NCI-H146 treated with DMSO at 0.1 percent for 48 hours (cell line): ENCODE data around the gene THAP3.
A peak's percentile ranks its signal among the peaks of the same experiment; 100 is the strongest.

ENCODE experiments used
- DNase-seq: peaks from one replicate; lab custom pipeline; 2025; ENCODE audit not compliant: unreplicated experiment; lab: John Stamatoyannopoulos, UW

Gene THAP3

GRCh38 chr1:6603915-6604558 lies 20.6 kb upstream of the THAP3 start:
- DNase-seq: no peak

DNA sequence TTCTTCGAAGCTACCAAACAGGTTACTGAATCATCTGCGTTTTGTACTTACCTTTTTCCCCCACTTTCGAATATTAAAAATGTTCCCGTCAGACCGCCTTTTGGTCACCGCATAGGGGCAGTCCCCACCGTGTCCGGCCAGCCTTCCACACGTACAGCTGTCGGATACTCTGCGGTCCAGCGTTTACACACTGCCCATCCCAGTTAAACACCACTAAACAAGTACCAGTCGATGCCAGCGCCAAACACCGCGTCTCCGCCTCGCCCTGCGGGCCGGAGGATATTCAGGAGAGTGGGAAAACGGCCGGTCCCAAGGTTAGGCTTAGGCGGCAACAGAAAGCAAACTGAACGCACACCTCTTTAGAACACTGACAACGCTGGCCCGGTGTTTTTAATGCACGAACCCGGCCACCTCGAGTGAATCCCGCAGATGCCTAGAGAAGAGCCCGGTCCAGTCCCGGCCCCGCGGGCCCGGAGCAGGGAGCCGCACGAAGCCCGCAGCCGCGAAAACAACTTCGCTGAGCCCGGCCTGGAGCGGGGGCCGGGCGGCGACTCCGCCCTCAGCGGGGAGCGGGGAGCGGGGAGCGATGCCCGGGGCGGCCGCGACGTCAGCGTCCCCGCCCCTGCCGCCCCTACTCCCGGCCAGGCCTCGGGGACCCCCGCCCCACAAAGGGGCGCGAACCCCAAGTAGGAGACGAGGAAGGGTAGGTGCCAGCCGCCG lies 11.9 kb upstream of the THAP3 start:
- DNase-seq: no peak

- peak; percentile 89 for DNase-seq
Measured at GRCh38 chr1:6613361-6614018, 11.2 kb upstream of the THAP3 start, which contains the start of gene PHF13. Gene PHF13 (plus strand): TSS chr1:6613731. CDS start chr1:6614067, 336 bp downstream.

DNA sequence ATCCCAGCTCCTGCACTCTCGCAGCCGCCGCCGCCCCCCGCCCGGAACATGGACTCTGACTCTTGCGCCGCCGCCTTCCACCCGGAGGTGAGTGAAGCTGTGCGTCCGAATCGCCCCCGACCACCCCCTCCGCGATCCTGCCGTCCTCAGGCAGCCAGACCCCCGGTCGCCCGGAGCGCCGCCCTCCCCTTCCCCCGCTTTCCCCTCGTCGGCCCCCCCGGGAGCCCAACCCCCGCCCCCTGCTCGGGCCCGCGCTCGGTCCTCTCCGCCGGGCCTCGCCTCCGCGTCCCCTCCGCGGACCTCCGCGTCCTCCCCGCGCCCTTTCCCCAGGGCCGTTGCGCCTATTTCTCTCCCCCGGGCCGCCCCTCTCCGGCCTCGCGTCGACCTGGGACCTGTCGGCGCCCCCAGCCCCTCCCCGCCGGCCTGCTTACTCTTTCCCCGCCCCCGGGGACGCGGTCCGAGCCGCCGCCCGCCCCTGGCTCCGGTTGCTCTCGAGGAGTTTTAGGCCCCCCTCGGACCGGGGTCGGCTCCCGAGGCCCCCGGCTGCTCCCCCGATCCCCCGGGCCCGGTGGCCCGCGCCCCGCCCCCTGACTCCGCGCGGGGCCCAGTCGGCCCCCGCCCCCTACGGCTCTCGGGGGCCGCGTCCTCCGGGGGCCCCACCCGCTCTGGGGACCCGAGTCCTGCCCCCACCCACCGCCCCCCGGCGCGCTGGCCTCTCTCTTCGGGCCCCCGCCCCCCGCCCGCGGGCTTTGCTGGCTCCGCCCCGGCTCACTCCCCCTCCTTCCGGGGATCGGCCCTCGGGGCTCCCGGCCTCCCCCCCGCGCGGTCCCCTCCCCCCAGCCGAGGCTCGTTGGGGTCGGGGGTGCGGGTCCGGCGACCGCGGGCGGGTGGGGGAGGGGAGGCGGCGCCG lies 10.4 kb upstream of the THAP3 start:
- no peak for DNase-seq

DNA sequence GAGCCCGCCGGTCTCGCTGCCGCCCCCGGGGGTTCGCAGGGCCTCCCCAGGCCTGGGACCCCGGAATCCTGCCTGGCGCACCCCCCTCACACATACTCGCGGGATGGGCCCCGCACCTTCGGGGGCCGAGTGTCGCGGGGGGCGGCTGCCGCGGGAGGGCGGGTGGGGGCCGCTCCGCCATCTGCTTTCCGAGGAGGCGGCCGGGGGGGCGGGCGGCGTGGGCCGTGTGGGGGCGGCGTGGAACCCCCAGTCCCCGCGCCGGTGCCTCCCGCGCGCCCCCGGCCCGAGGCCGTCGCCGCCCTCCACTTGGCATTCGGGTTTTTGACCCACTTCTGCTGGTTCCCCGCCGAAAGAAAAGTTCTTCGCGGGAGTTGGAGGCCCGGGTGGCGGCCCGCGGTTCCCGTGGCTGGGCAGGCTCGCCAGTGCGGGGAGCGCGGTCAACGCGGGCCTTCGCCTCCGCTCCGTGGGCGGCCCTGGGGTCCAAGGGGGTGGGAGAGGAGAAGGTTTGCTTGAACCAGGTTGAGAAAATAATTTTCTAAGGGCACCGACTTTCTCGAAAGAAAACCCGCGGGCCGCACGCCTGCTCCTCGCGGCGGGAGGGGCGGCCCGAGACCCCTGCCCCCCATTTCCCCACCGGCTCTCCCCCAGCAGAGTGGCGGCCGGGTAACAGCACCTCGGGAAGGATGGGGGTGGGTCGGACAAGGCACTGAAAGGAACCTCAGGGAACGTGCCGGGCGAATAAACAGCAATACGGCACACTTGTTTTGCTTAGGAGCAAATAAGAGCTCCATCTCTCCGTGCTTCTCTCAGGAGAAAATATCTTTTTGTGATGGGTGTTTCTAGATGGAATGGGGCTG lies 9.5 kb upstream of the THAP3 start:
- no peak for DNase-seq

GRCh38 chr1:6619045-6619444 lies 5.6 kb upstream of the THAP3 start:
- no peak for DNase-seq

DNA sequence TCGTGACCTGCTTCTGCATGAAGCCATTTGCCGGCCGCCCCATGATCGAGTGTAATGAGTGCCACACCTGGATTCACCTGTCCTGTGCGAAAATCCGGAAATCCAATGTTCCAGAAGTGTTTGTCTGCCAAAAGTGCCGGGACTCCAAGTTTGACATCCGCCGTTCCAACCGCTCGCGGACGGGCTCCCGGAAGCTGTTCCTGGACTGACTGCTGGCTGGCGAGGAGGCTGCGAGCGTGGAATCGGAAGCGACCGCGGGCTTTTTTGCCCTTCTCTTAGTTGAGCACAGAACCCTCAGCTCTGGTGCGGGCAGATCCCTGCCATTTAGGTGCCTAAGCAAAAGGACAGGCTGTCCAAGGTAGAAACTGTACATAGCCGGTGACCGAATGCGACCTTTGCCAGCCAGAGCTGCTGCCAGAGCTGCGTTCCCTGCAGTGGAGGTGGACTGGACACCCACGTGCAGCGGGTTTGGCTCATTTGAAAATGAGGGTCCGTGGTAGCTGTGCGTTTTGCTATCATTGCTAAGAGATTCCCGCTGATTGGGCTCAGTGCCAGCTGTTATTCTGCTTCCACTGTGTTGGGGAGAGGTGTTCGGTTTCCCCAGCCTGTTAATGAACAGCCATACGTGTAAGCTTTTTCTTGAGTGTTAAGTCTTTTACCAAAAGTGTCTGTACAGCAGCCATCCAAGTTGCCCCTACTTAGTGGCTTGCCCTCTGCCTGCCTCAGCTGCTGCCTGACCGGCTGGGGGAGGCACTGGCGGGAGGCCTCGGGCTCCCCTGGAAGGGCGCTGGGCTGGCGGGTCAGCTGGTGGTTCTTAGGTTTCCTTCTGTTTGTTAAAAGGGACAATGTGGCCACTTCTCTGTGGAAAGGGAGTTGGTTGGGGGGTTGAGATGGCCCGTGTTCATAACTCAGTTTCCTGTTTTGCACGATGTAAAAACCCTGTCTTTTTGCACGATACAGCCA lies 3.0 kb upstream of the THAP3 start:
- DNase-seq: no peak

DNA sequence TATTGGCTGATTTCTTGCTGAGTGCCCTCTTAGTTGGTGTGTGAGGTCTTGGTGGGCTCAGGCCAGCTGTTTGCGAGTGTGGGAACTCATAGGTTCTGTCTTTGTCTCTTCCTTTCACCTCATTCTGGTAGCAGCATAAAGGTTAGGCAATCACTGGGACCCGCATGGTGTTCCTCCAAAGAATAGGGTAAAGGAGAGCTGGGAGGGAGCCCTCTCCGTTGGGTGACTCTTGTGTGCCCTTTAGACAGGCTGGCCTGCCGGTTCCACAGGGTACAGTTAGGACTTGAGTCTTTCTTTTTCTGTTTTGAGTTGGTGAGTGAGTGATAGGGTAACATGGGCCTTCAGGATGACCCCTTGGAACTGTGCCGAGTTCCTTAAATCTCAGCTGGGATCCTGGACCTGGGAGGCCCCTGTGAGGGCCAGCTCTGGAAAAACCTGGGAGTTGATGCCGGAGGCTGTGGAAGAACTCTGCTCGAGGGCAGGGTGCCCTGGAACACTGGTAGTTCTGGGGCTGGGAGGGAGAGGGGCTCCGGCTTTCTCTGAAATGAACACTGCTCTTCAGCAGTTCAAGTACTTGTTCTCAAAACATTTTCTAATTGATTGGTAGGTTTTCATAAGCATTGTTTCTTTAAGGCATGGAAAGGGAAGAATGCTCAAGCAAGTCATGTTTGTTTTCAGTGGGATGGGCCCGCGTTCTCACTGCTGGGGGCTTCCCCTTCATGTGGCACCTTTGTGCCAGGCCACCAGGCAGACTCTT lies 2.1 kb upstream of the THAP3 start:
- DNase-seq: no peak

GRCh38 chr1:6623269-6623965 lies 1.3 kb upstream of the THAP3 start:
- DNase-seq: no peak

GRCh38 chr1:6625584-6626149 lies 999 bp downstream of the THAP3 start:
- no peak for DNase-seq

GRCh38 chr1:6627031-6627430 lies 2.4 kb downstream of the THAP3 start:
- no peak for DNase-seq

GRCh38 chr1:6627841-6628545 lies 3.3 kb downstream of the THAP3 start:
- DNase-seq: no peak

DNA sequence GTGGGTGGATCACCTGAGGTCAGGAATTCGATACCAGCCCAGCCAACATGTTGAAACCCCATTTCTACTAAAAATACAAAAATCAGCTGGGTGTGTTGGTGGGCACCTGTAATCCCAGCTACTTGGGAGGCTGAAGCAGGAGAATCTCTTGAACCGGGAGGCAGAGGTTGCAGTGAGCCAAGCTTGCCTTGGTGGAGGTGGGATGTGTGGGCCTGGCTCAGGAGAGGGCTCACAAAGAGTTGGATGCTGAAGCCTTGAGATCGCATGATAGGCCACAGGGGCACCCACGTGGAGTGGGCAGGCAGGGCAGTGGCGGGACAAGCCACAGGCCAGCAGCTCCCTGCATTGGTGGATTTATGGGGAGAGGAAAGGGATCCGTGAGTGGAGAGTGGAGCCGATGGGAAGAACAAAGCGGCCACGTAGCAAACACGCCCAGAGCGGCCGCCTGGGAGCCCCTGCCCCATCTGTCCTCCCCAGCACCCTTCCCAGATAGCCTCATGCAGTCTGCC lies 4.4 kb downstream of the THAP3 start:
- no peak for DNase-seq

DNA sequence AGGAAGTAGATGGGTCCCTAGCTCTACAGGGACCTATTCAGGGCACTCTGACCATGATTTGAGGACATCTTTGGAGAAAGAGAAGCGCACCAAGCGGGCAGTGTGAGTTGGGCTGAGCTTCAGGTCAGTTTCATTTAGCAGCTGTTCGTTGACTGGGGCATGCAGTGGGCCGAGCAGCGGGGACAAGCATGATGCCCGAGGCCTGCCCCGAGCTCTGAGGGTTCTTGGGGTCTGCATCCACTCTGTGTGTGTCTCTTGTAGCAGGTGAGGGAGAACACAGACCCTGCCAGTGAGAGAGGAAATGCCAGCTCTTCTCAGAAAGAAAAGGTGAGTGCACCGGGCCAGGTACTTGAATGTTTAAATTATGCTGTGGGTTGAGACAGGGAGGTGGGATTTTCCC lies 5.4 kb downstream of the THAP3 start:
- no peak for DNase-seq

- no peak for DNase-seq
Measured at GRCh38 chr1:6631058-6631457, 6.4 kb downstream of the THAP3 start.
